HEK293 (cell line): ENCODE measurements around the gene PCDH12.

Source experiments
- CTCF ChIA-PET: fragments of 350-600 bp; formaldehyde crosslinking; extraction: SDS; loops from one replicate; lab custom pipeline; 2021; ENCODE audit warnings: antibody characterized with exemption; lab: Yijun Ruan, JAX
- POLR2A ChIA-PET: fragments of 300-600 bp; formaldehyde crosslinking; extraction: SDS; loops from one replicate; lab custom pipeline; 2020; ENCODE audit warnings: antibody characterized with exemption, inconsistent platforms; lab: Yijun Ruan, JAX
- H3K27ac ChIP-seq: fragments of 200-500 bp; sonication (Bioruptor generic); 2 replicates; pipeline ENCODE4 v1.5.1; 2014; ENCODE audit warnings: low read depth, low read length, control low read depth, inconsistent platforms; ENCODE audit errors: extremely low read depth
- H3K36me3 ChIP-seq, 2 experiments: fragments of 200-500 bp in 1 of 2; sonication (Bioruptor generic) in 1 of 2; 1 replicate in 1 of 2; 2 replicates in 1 of 2; pipeline ENCODE4 v1.5.1; 2014 to 2017; ENCODE audit warnings: inconsistent platforms in 2 of 2, low read length in 2 of 2; ENCODE audit not compliant: control insufficient read depth in 2 of 2, insufficient read depth in 1 of 2
- H3K4me1 ChIP-seq: fragments of 200-500 bp; sonication (Bioruptor generic); 2 replicates; pipeline ENCODE4 v1.5.1; 2014; ENCODE audit warnings: mild to moderate bottlenecking, low read length, inconsistent platforms; ENCODE audit not compliant: control insufficient read depth, insufficient read depth
- H3K4me3 ChIP-seq: 2 replicates; pipeline ENCODE4 v1.5.1; 2011; ENCODE audit warnings: low read depth, mild to moderate bottlenecking, control low read depth, low read length, moderate library complexity
- H3K9me3 ChIP-seq: fragments of 200-500 bp; sonication (Bioruptor generic); 2 replicates; pipeline ENCODE4 v1.5.1; 2014; ENCODE audit warnings: low read depth, low read length, inconsistent platforms; ENCODE audit not compliant: control insufficient read depth, insufficient read depth
- HOXC10 ChIP-seq: sonication (generic); formaldehyde crosslinking; IDR thresholded peaks from 2 replicates; pipeline ENCODE4 v1.8.1; 2023; ENCODE audit warnings: mild to moderate bottlenecking, missing genetic modification reagents
- SP2 ChIP-seq: fragments of 450-650 bp; formaldehyde crosslinking; IDR thresholded peaks from 2 replicates; pipeline ENCODE4 v1.5.1; 2016; ENCODE audit warnings: missing biosample characterization, missing genetic modification characterization
- YY1 ChIP-seq: fragments of 450-650 bp; formaldehyde crosslinking; IDR thresholded peaks from 2 replicates; pipeline ENCODE4 v1.5.1; 2018; ENCODE audit warnings: missing biosample characterization, missing genetic modification characterization
- YY2 ChIP-seq: fragments of 450-650 bp; formaldehyde crosslinking; IDR thresholded peaks from 2 replicates; pipeline ENCODE4 v1.5.1; 2016; ENCODE audit warnings: missing biosample characterization, missing genetic modification characterization
- ZBTB7A ChIP-seq: fragments of 450-650 bp; formaldehyde crosslinking; IDR thresholded peaks from 2 replicates; pipeline ENCODE4 v1.5.1; 2016; ENCODE audit warnings: low read depth, missing biosample characterization, missing genetic modification characterization
- ZNF114 ChIP-seq: fragments of 450-650 bp; formaldehyde crosslinking; IDR thresholded peaks from 2 replicates; pipeline ENCODE4 v1.5.0; 2017; ENCODE audit warnings: missing biosample characterization, missing genetic modification characterization
- ZNF174 ChIP-seq: fragments of 450-650 bp; formaldehyde crosslinking; IDR thresholded peaks from 2 replicates; pipeline ENCODE4 v1.5.0; 2017; ENCODE audit warnings: missing biosample characterization, mild to moderate bottlenecking, missing genetic modification characterization
- ZNF184 ChIP-seq: fragments of 450-650 bp; IDR thresholded peaks from 2 replicates; pipeline ENCODE4 v1.5.1; 2018; ENCODE audit warnings: missing biosample characterization, mild to moderate bottlenecking, missing genetic modification characterization
- ZNF280D ChIP-seq: fragments of 450-650 bp; formaldehyde crosslinking; IDR thresholded peaks from 2 replicates; pipeline ENCODE4 v1.5.1; 2016; ENCODE audit warnings: missing biosample characterization, missing genetic modification characterization
- ZNF561 ChIP-seq: fragments of 450-650 bp; IDR thresholded peaks from 2 replicates; pipeline ENCODE4 v1.5.1; 2018; ENCODE audit warnings: missing biosample characterization, missing genetic modification characterization, borderline replicate concordance
- ZNF621 ChIP-seq: fragments of 450-650 bp; formaldehyde crosslinking; IDR thresholded peaks from 2 replicates; pipeline ENCODE4 v1.5.1; 2017; ENCODE audit warnings: missing biosample characterization, missing genetic modification characterization
- ZNF785 ChIP-seq: fragments of 450-650 bp; formaldehyde crosslinking; IDR thresholded peaks from 2 replicates; pipeline ENCODE4 v1.5.1; 2016; ENCODE audit warnings: missing biosample characterization, missing genetic modification characterization
- ZSCAN30 ChIP-seq: fragments of 450-650 bp; IDR thresholded peaks from 2 replicates; pipeline ENCODE4 v1.5.1; 2018; ENCODE audit warnings: missing biosample characterization, mild to moderate bottlenecking, missing genetic modification characterization, moderate library complexity
- TF ChIP-seq, protein P1 (sequence below): fragments of 450-650 bp; formaldehyde crosslinking; IDR thresholded peaks from 2 replicates; pipeline ENCODE4 v1.5.1; 2016; ENCODE audit warnings: missing biosample characterization, missing genetic modification characterization, borderline replicate concordance
- TF ChIP-seq, protein P2 (sequence below): sonication (generic); formaldehyde crosslinking; IDR thresholded peaks from 2 replicates; pipeline ENCODE4 v1.8.1; 2022; ENCODE audit warnings: mild to moderate bottlenecking, moderate library complexity, missing genetic modification reagents

PCDH12 gene

GRCh38 chr5:141982626-141983025, 24.6 kb upstream of the PCDH12 start:
- Histone ChIP-seq H3K36me3 (peaks cover 85 to 91% of the 10 kb centered on the region in 2 experiments), H3K4me1 (no peaks in the 10 kb centered on the region), H3K9me3 (no peaks in the 10 kb centered on the region), H3K27ac (no peak overlapping the region), H3K4me3 (no peak overlapping the region)
- ChIA-PET CTCF (no interaction called here), POLR2A (no interaction called here)
- TF ChIP-seq ZNF184 (tag by site-specific recombination): no peak

DNA sequence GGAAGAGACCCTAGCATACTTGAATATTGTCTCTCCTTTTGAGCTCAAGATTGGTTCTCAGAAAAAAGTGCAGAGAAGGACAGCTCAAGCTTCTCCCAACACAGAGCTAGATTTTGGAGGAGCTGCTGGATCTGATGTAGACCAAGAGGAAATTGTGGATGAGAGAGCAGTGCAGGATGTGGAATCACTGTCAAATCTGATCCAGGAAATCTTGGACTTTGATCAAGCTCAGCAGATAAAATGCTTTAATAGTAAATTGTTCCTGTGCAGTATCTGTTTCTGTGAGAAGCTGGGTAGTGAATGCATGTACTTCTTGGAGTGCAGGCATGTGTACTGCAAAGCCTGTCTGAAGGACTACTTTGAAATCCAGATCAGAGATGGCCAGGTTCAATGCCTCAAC, 20.4 kb upstream of the PCDH12 start:
- CTCF ChIA-PET: interaction anchor here (1.8 to 3.4 kb wide), 3 partner anchors 9 to 287 kb away, joined by 12 to 27 read pairs (median 14); partner anchors contain the start of gene RNF14
- H3K4me1 ChIP-seq: no peaks in the 10 kb centered on the region; the same call in 1 of the 2 replicates
- H3K36me3 ChIP-seq: peaks cover 79 to 94% of the 10 kb centered on the region in 2 experiments
- TF ChIP-seq YY1 (no peak), ZNF114 (tag by site-specific recombination) (no peak), YY2 (tag by site-specific recombination) (no peak), ZNF785 (tag by site-specific recombination) (no peak), ZNF174 (tag by site-specific recombination) (no peak), ZBTB7A (tag by site-specific recombination) (no peak), ZNF280D (tag by site-specific recombination) (no peak), SP2 (no peak), ZNF561 (tag by site-specific recombination) (no peak), ZSCAN30 (no peak), HOXC10 (CRISPR knock-in tag) (no peak), ZNF621 (tag by site-specific recombination) (no peak)
- TF ChIP-seq, protein P1, sequence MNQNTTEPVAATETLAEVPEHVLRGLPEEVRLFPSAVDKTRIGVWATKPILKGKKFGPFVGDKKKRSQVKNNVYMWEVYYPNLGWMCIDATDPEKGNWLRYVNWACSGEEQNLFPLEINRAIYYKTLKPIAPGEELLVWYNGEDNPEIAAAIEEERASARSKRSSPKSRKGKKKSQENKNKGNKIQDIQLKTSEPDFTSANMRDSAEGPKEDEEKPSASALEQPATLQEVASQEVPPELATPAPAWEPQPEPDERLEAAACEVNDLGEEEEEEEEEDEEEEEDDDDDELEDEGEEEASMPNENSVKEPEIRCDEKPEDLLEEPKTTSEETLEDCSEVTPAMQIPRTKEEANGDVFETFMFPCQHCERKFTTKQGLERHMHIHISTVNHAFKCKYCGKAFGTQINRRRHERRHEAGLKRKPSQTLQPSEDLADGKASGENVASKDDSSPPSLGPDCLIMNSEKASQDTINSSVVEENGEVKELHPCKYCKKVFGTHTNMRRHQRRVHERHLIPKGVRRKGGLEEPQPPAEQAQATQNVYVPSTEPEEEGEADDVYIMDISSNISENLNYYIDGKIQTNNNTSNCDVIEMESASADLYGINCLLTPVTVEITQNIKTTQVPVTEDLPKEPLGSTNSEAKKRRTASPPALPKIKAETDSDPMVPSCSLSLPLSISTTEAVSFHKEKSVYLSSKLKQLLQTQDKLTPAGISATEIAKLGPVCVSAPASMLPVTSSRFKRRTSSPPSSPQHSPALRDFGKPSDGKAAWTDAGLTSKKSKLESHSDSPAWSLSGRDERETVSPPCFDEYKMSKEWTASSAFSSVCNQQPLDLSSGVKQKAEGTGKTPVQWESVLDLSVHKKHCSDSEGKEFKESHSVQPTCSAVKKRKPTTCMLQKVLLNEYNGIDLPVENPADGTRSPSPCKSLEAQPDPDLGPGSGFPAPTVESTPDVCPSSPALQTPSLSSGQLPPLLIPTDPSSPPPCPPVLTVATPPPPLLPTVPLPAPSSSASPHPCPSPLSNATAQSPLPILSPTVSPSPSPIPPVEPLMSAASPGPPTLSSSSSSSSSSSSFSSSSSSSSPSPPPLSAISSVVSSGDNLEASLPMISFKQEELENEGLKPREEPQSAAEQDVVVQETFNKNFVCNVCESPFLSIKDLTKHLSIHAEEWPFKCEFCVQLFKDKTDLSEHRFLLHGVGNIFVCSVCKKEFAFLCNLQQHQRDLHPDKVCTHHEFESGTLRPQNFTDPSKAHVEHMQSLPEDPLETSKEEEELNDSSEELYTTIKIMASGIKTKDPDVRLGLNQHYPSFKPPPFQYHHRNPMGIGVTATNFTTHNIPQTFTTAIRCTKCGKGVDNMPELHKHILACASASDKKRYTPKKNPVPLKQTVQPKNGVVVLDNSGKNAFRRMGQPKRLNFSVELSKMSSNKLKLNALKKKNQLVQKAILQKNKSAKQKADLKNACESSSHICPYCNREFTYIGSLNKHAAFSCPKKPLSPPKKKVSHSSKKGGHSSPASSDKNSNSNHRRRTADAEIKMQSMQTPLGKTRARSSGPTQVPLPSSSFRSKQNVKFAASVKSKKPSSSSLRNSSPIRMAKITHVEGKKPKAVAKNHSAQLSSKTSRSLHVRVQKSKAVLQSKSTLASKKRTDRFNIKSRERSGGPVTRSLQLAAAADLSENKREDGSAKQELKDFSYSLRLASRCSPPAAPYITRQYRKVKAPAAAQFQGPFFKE (tag by site-specific recombination): no peak
- TF ChIP-seq, protein P2, sequence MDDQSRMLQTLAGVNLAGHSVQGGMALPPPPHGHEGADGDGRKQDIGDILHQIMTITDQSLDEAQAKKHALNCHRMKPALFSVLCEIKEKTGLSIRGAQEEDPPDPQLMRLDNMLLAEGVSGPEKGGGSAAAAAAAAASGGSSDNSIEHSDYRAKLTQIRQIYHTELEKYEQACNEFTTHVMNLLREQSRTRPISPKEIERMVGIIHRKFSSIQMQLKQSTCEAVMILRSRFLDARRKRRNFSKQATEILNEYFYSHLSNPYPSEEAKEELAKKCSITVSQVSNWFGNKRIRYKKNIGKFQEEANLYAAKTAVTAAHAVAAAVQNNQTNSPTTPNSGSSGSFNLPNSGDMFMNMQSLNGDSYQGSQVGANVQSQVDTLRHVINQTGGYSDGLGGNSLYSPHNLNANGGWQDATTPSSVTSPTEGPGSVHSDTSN (CRISPR knock-in tag): no peak
- no peak overlapping the region for H3K27ac ChIP-seq
- no peak overlapping the region for H3K4me3 ChIP-seq
- POLR2A ChIA-PET: interaction anchor here (3.2 kb wide), 1 partner anchor 9 kb away, joined by 8 read pairs; the partner anchor contains the start of gene RNF14
- no peaks in the 10 kb centered on the region for H3K9me3 ChIP-seq
